ENCODE data around the gene COPE.

- TF ChIP-seq POLR2A (IDR thresholded peaks at IDR 0.05) (no peak), EP300 (IDR thresholded peaks at IDR 0.05) (no peak), CTCF (IDR thresholded peaks at IDR 0.05) (no peak)
Observed at GRCh38 chr19:18850471-18851375, 68.5 kb downstream of the COPE start.

Data from suprapubic skin (tissue), 3 donors.